Measurements from ENCODE around the gene ORC4.
A peak's percentile ranks its signal among the peaks of the same experiment; 100 is the strongest.

Gene ORC4

GRCh38 chr2:148028781-148029180 lies 8.2 kb upstream of the ORC4 start:
- TF ChIP-seq ZFX (IDR thresholded peaks at IDR 0.05), result no peak
- TF ChIP-seq CTCF (conservative IDR thresholded peaks at IDR 0.05), result no peak
- no peak overlapping the region for H3K27ac ChIP-seq

DNA sequence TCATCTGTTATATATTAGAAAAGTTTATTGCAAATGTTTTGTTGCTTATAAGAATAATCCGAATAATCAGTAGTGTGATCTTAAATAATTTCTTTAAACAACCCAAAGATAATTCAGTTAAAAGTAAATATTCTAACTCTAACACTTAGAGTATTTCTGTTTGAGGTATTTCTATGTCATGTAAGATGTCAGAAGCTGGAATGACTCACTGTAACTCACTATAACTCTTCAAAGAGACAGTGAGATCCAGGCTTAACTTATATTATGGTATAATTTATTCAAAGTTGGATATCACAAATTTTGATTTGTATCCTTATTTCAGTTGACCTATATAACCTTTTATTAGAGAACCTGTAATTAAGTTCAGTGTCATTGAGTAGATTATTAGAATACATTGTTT lies 7.3 kb upstream of the ORC4 start:
- no peak overlapping the region for H3K27ac ChIP-seq
- no peak for TF ChIP-seq CTCF (conservative IDR thresholded peaks at IDR 0.05)
- TF ChIP-seq ZFX (IDR thresholded peaks at IDR 0.05), result no peak

DNA sequence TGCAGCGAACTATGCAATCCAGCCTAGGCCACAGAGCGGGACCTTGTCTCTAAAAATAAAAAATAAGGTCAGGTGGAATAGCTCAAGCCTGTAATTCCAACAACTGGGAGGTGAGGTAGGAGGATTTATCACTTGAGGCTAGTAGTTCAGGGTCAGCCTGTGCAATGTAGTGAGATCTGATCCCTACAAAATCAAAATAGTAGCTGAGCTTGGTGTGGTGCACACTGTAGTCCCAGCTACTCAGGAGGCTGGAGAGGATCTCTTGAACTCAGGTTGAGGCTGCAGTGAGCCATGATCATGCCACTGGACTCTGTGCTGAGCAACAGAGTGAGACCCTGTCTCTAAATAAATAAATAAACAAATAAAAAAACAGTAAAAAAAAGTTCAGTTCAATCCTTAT lies 6.0 kb upstream of the ORC4 start:
- TF ChIP-seq ZFX (IDR thresholded peaks at IDR 0.05) (no peak), CTCF (conservative IDR thresholded peaks at IDR 0.05) (no peak)
- no peak overlapping the region for H3K27ac ChIP-seq

DNA sequence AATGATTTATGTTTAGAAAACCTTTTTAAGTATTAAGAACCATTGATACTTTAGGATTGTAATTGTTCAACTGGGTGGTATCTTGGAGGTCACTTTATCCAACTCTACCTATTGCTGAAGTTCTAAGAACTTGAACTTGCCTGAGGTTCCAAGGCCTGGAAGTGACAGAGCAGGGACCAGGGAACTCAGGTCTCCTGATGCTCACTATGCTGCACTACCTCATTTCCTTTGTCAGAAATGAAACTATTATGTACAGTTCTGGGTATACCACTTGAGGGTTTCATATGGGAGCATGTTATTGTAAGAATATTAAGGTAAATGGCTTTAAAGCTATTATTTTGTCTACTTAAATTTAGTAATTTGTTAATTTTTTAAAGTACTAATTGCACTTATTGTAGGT lies 3.3 kb upstream of the ORC4 start:
- TF ChIP-seq CTCF (conservative IDR thresholded peaks at IDR 0.05), result no peak
- TF ChIP-seq ZFX (IDR thresholded peaks at IDR 0.05), result no peak
- H3K27ac ChIP-seq, result no peak overlapping the region

DNA sequence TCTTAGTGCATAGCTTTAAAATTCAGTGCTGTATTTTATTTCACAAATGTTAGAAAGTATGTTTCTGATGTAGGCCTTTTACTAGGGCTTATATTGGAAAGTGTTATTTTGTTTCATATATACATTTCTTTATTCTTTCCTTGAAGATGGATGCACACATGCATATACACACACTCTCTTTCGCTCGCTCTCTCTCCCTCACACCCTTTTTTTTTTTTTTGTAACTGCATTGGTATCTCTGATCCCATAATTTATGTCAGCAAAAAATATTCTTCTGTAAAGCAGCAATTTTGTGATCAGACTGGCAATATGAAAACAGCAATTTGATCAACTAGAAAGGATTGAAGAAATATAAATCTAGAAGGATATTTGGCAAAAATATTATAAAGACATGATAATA lies 2.3 kb upstream of the ORC4 start:
- TF ChIP-seq CTCF (conservative IDR thresholded peaks at IDR 0.05), result no peak
- no peak for TF ChIP-seq ZFX (IDR thresholded peaks at IDR 0.05)
- H3K27ac ChIP-seq, result no peak overlapping the region

GRCh38 chr2:148022351-148022750 lies 1.8 kb upstream of the ORC4 start:
- H3K27ac ChIP-seq, result no peak overlapping the region
- TF ChIP-seq ZFX (IDR thresholded peaks at IDR 0.05) (no peak), CTCF (conservative IDR thresholded peaks at IDR 0.05) (no peak)

DNA sequence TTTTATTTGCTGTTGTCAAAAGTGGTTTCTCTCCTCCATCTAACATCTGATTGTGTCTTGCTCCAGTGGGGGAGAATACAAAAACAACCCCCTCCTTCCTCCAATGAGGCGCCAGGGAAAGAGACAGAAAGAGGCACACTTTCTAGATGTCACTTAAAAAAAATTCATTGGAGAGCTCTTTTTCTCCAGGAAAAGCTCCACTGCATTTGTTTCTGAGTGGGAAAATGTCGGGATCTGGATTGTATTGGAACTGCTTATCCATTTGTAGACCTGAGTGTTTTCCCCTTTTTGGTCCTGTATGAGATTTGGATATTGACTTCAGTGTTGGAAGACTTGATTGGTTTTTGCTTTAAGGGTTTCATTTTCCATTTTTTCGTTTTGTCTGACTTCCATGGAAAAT lies 1.3 kb upstream of the ORC4 start:
- no peak for TF ChIP-seq ZFX (IDR thresholded peaks at IDR 0.05)
- TF ChIP-seq CTCF (conservative IDR thresholded peaks at IDR 0.05), result no peak
- H3K27ac ChIP-seq, result peak overlapping the region; percentile 80
